ENCODE results near the gene PIBF1.

The PIBF1 gene

GRCh38 chr13:72953391-72953965 is 171.5 kb downstream of the PIBF1 start:
- H3K27ac ChIP-seq (ENCODE audit: insufficient read depth, low read length, poor library complexity, severe bottlenecking): no peak overlapping the region
- H3K4me1 ChIP-seq (ENCODE audit: control insufficient read depth, insufficient read depth, low read length, poor library complexity, severe bottlenecking): no peaks in the 10 kb centered on the region
- no peak for DNase-seq
- H3K27me3 ChIP-seq (replicated peaks; ENCODE audit: control insufficient read depth, insufficient read depth, low read length, poor library complexity, severe bottlenecking): no peaks in the 10 kb centered on the region
- H3K9me3 ChIP-seq (ENCODE audit: control insufficient read depth, low read length): no peaks in the 10 kb centered on the region
- peaks cover 8% of the 10 kb centered on the region for H3K36me3 ChIP-seq (ENCODE audit: control insufficient read depth, insufficient read depth, low read length)
- no peak overlapping the region for H3K4me3 ChIP-seq (ENCODE audit: insufficient read depth, low read depth, low read length, poor library complexity, severe bottlenecking)

DNA sequence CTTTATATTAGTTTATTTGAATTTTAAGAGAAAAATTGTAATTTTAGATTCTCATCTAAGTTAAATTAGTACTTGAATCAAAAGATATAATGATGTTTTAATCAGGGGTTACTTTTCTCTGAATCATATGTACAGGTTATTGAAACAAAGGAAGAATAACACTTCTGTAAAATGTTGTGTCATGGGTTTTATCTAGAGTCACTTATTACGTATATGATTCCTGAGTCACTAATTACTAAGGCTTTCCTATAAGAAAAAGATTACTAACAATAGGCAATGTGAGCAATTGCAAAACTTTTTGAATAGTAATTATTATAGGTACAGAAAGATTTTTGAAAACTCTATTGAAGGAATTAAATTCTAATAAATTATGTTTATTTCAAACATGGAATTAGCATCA is 177.7 kb downstream of the PIBF1 start:
- no peaks in the 10 kb centered on the region for H3K9me3 ChIP-seq (ENCODE audit: control insufficient read depth, low read length)
- H3K36me3 ChIP-seq (ENCODE audit: control insufficient read depth, insufficient read depth, low read length): peaks cover 8% of the 10 kb centered on the region
- H3K4me3 ChIP-seq (ENCODE audit: insufficient read depth, low read depth, low read length, poor library complexity, severe bottlenecking): no peak overlapping the region
- H3K27ac ChIP-seq (ENCODE audit: insufficient read depth, low read length, poor library complexity, severe bottlenecking): no peak overlapping the region
- H3K4me1 ChIP-seq (ENCODE audit: control insufficient read depth, insufficient read depth, low read length, poor library complexity, severe bottlenecking): no peaks in the 10 kb centered on the region
- H3K27me3 ChIP-seq (replicated peaks; ENCODE audit: control insufficient read depth, insufficient read depth, low read length, poor library complexity, severe bottlenecking): no peaks in the 10 kb centered on the region
- no peak for DNase-seq

GRCh38 chr13:72960114-72960513 is 178.2 kb downstream of the PIBF1 start:
- Histone ChIP-seq H3K9me3 (ENCODE audit: control insufficient read depth, low read length) (no peaks in the 10 kb centered on the region), H3K4me1 (ENCODE audit: control insufficient read depth, insufficient read depth, low read length, poor library complexity, severe bottlenecking) (no peaks in the 10 kb centered on the region), H3K27ac (ENCODE audit: insufficient read depth, low read length, poor library complexity, severe bottlenecking) (no peak overlapping the region), H3K36me3 (ENCODE audit: control insufficient read depth, insufficient read depth, low read length) (peaks cover 8% of the 10 kb centered on the region), H3K4me3 (ENCODE audit: insufficient read depth, low read depth, low read length, poor library complexity, severe bottlenecking) (no peak overlapping the region), H3K27me3 (replicated peaks; ENCODE audit: control insufficient read depth, insufficient read depth, low read length, poor library complexity, severe bottlenecking) (no peaks in the 10 kb centered on the region)
- DNase-seq: no peak

DNA sequence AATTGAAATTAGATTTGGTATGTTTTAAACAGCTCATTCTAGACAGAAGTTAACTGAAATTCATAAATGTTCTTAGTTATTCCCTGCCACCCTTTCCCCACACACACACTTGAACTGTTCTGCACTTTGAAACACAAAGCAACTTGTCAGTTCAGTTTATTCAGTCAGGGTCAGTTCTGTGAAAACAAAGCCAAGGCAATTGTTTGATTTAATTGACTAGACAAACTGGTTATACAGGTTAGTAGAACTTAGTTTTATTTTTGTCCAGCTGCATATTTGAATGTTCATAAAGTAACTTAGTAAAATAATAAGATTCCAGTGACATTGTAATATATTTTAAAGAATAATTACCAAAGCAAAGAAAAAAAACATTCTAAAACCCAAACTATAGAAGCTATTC is 178.6 kb downstream of the PIBF1 start:
- H3K9me3 ChIP-seq (ENCODE audit: control insufficient read depth, low read length): no peaks in the 10 kb centered on the region
- H3K27me3 ChIP-seq (replicated peaks; ENCODE audit: control insufficient read depth, insufficient read depth, low read length, poor library complexity, severe bottlenecking): no peaks in the 10 kb centered on the region
- no peak overlapping the region for H3K4me3 ChIP-seq (ENCODE audit: insufficient read depth, low read depth, low read length, poor library complexity, severe bottlenecking)
- DNase-seq: no peak
- no peak overlapping the region for H3K27ac ChIP-seq (ENCODE audit: insufficient read depth, low read length, poor library complexity, severe bottlenecking)
- no peaks in the 10 kb centered on the region for H3K4me1 ChIP-seq (ENCODE audit: control insufficient read depth, insufficient read depth, low read length, poor library complexity, severe bottlenecking)
- peaks cover 8% of the 10 kb centered on the region for H3K36me3 ChIP-seq (ENCODE audit: control insufficient read depth, insufficient read depth, low read length)

- H3K27ac ChIP-seq (ENCODE audit: insufficient read depth, low read length, poor library complexity, severe bottlenecking): no peak overlapping the region
- no peaks in the 10 kb centered on the region for H3K9me3 ChIP-seq (ENCODE audit: control insufficient read depth, low read length)
- no peaks in the 10 kb centered on the region for H3K36me3 ChIP-seq (ENCODE audit: control insufficient read depth, insufficient read depth, low read length)
- H3K4me3 ChIP-seq (ENCODE audit: insufficient read depth, low read depth, low read length, poor library complexity, severe bottlenecking): no peak overlapping the region
- no peak for DNase-seq
- no peaks in the 10 kb centered on the region for H3K4me1 ChIP-seq (ENCODE audit: control insufficient read depth, insufficient read depth, low read length, poor library complexity, severe bottlenecking)
- no peaks in the 10 kb centered on the region for H3K27me3 ChIP-seq (replicated peaks; ENCODE audit: control insufficient read depth, insufficient read depth, low read length, poor library complexity, severe bottlenecking)
Measured at GRCh38 chr13:72963762-72964161, 181.8 kb downstream of the PIBF1 start.

GRCh38 chr13:72970301-72970880 is 188.5 kb downstream of the PIBF1 start:
- no peaks in the 10 kb centered on the region for H3K27me3 ChIP-seq (replicated peaks; ENCODE audit: control insufficient read depth, insufficient read depth, low read length, poor library complexity, severe bottlenecking)
- no peaks in the 10 kb centered on the region for H3K4me1 ChIP-seq (ENCODE audit: control insufficient read depth, insufficient read depth, low read length, poor library complexity, severe bottlenecking)
- no peak for DNase-seq
- no peaks in the 10 kb centered on the region for H3K9me3 ChIP-seq (ENCODE audit: control insufficient read depth, low read length)
- no peaks in the 10 kb centered on the region for H3K36me3 ChIP-seq (ENCODE audit: control insufficient read depth, insufficient read depth, low read length)
- no peak overlapping the region for H3K4me3 ChIP-seq (ENCODE audit: insufficient read depth, low read depth, low read length, poor library complexity, severe bottlenecking)
- H3K27ac ChIP-seq (ENCODE audit: insufficient read depth, low read length, poor library complexity, severe bottlenecking): no peak overlapping the region

- Histone ChIP-seq H3K27ac (ENCODE audit: insufficient read depth, low read length, poor library complexity, severe bottlenecking) (no peak overlapping the region), H3K27me3 (replicated peaks; ENCODE audit: control insufficient read depth, insufficient read depth, low read length, poor library complexity, severe bottlenecking) (no peaks in the 10 kb centered on the region), H3K4me1 (ENCODE audit: control insufficient read depth, insufficient read depth, low read length, poor library complexity, severe bottlenecking) (no peaks in the 10 kb centered on the region), H3K4me3 (ENCODE audit: insufficient read depth, low read depth, low read length, poor library complexity, severe bottlenecking) (no peak overlapping the region), H3K36me3 (ENCODE audit: control insufficient read depth, insufficient read depth, low read length) (no peaks in the 10 kb centered on the region), H3K9me3 (ENCODE audit: control insufficient read depth, low read length) (no peaks in the 10 kb centered on the region)
- DNase-seq: no peak
Measured at GRCh38 chr13:72970956-72971355, 189.0 kb downstream of the PIBF1 start.

DNA sequence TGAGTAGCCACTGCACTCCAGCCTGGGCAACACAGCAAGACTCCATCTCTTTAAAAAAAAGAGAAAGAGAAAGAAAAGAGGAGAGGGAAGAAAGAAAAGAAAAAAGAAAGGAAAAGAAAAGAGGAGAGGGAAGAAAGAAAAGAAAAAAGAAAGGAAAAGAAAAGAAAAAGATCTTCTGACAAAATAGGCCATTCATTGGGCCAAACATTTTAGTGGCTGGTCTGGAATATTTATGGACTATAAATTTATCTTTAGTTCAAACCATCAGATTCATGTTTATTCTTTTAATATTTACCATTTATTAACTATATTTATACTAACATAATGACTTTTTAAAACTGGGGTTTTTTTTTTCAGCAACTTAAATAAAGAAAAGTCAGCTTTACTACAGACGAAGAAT is 191.3 kb downstream of the PIBF1 start:
- Histone ChIP-seq H3K36me3 (ENCODE audit: control insufficient read depth, insufficient read depth, low read length) (no peaks in the 10 kb centered on the region), H3K4me1 (ENCODE audit: control insufficient read depth, insufficient read depth, low read length, poor library complexity, severe bottlenecking) (no peaks in the 10 kb centered on the region)

DNA sequence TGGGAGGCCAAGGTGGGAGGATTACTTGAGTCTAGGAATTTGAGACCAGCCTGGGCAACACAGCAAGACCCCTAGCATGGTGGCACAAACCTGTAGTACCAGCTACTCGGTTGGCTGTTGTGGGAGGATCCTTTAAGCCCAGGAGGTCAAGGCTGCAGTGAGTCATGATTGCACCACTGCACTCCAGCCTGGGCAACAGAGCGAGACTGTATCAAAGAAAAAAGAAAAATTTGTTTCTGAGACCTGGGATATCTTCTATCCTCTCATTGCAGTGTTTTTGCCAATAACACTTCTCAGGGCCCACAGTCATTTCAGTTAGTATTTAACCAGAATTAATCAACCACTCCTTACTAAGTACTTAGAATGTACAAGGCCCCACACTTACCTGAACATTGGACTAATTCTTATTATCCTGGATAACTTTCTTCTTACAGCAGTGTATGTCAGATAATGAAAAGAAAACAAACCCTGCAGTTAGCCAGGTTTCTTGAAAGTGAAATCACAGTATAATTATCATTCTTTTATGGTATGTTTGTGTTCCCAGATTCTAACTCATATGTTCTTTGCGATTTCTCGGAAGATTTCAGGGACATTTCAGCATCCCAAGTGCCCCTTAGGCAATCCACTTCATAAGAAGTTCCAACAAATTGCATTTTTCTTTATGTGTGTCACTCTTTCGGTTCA is 201.3 kb downstream of the PIBF1 start:
- Histone ChIP-seq H3K9me3 (ENCODE audit: control insufficient read depth, low read length) (no peaks in the 10 kb centered on the region), H3K27ac (ENCODE audit: insufficient read depth, low read length, poor library complexity, severe bottlenecking) (no peak overlapping the region), H3K36me3 (ENCODE audit: control insufficient read depth, insufficient read depth, low read length) (no peaks in the 10 kb centered on the region), H3K4me1 (ENCODE audit: control insufficient read depth, insufficient read depth, low read length, poor library complexity, severe bottlenecking) (no peaks in the 10 kb centered on the region), H3K27me3 (replicated peaks; ENCODE audit: control insufficient read depth, insufficient read depth, low read length, poor library complexity, severe bottlenecking) (no peaks in the 10 kb centered on the region), H3K4me3 (ENCODE audit: insufficient read depth, low read depth, low read length, poor library complexity, severe bottlenecking) (no peak overlapping the region)
- DNase-seq: no peak

More for the DNA sequence above, 191.3 kb downstream of the PIBF1 start:
- no peaks in the 10 kb centered on the region for H3K9me3 ChIP-seq (ENCODE audit: control insufficient read depth, low read length)
- H3K27me3 ChIP-seq (replicated peaks; ENCODE audit: control insufficient read depth, insufficient read depth, low read length, poor library complexity, severe bottlenecking): no peaks in the 10 kb centered on the region
- no peak for DNase-seq
- no peak overlapping the region for H3K27ac ChIP-seq (ENCODE audit: insufficient read depth, low read length, poor library complexity, severe bottlenecking)
- H3K4me3 ChIP-seq (ENCODE audit: insufficient read depth, low read depth, low read length, poor library complexity, severe bottlenecking): no peak overlapping the region

DNA sequence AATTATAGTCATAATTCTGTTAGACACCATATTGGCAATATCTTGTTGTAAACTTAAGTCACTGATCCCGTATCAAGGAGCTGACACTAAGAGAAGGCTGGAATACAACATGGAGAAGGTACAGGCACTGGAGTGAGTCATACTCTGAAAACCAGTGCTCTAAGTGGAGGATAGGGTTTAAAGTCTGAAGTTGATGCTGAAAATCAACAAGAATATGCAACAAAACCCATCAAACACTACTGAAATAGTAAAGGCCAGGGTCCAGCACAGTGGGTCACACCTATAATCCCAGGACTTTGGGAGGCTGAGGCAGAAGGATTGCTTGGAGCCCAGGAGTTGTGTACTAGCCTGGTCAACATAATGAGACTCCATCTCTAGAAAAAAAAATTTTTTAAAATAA is 203.7 kb downstream of the PIBF1 start:
- Histone ChIP-seq H3K36me3 (ENCODE audit: control insufficient read depth, insufficient read depth, low read length) (no peaks in the 10 kb centered on the region), H3K27ac (ENCODE audit: insufficient read depth, low read length, poor library complexity, severe bottlenecking) (no peak overlapping the region), H3K9me3 (ENCODE audit: control insufficient read depth, low read length) (no peaks in the 10 kb centered on the region), H3K4me3 (ENCODE audit: insufficient read depth, low read depth, low read length, poor library complexity, severe bottlenecking) (no peak overlapping the region), H3K27me3 (replicated peaks; ENCODE audit: control insufficient read depth, insufficient read depth, low read length, poor library complexity, severe bottlenecking) (no peaks in the 10 kb centered on the region), H3K4me1 (ENCODE audit: control insufficient read depth, insufficient read depth, low read length, poor library complexity, severe bottlenecking) (no peaks in the 10 kb centered on the region)
- no peak for DNase-seq
